Hepatocyte (in vitro differentiated cells): ENCODE data around the gene PWWP3B. TPM values are rescaled to one million over a fixed set of nuclear protein-coding genes. Genes with fewer than 3 reads are reported as not detected.

ENCODE experiments used
- DNase-seq: peaks from one replicate; pipeline ENCODE4 v3.0.0-alpha.2; 2016; ENCODE audit warnings: low spot score
- H2AFZ ChIP-seq: fragments of 200-600 bp; sonication (generic); 2 replicates; pipeline ENCODE4 v1.6.0; 2016; ENCODE audit warnings: antibody characterized with exemption, mild to moderate bottlenecking
- H3K27ac ChIP-seq: fragments of 200-600 bp; sonication (generic); 2 replicates; pipeline ENCODE4 v1.5.1; 2016; ENCODE audit warnings: mild to moderate bottlenecking
- H3K27me3 ChIP-seq: fragments of 200-600 bp; sonication (generic); 2 replicates; pipeline ENCODE4 v1.6.1; 2016
- H3K36me3 ChIP-seq: fragments of 200-600 bp; sonication (generic); replicated peaks from 2 replicates; pipeline ENCODE4 v1.5.1; 2016; ENCODE audit warnings: low read depth; ENCODE audit not compliant: insufficient read depth
- H3K4me1 ChIP-seq: fragments of 200-600 bp; sonication (generic); 2 replicates; pipeline ENCODE4 v1.5.1; 2016; ENCODE audit warnings: mild to moderate bottlenecking, moderate library complexity; ENCODE audit not compliant: insufficient read depth
- H3K4me2 ChIP-seq: fragments of 200-600 bp; sonication (generic); 2 replicates; pipeline ENCODE4 v1.6.0; 2016
- H3K4me3 ChIP-seq: fragments of 200-600 bp; sonication (generic); 2 replicates; pipeline ENCODE4 v1.5.1; 2016; ENCODE audit warnings: mild to moderate bottlenecking
- H3K79me2 ChIP-seq: fragments of 200-600 bp; sonication (generic); 2 replicates; pipeline ENCODE4 v1.6.0; 2017; ENCODE audit warnings: mild to moderate bottlenecking
- H3K9me2 ChIP-seq: fragments of 200-600 bp; sonication (generic); replicated peaks from 2 replicates; pipeline ENCODE4 v1.6.0; 2017; ENCODE audit warnings: mild to moderate bottlenecking; ENCODE audit not compliant: insufficient read depth
- H3K9me3 ChIP-seq: fragments of 200-600 bp; sonication (generic); 2 replicates; pipeline ENCODE4 v1.5.1; 2016; ENCODE audit warnings: low read depth, mild to moderate bottlenecking
- H4K20me1 ChIP-seq: fragments of 200-600 bp; sonication (generic); 2 replicates; pipeline ENCODE4 v1.6.0; 2016; ENCODE audit warnings: mild to moderate bottlenecking; ENCODE audit not compliant: insufficient read depth, poor library complexity, severe bottlenecking
- EZH2 ChIP-seq: fragments of 200-600 bp; sonication (generic); IDR thresholded peaks from 2 replicates; pipeline ENCODE4 v1.6.1; 2016; ENCODE audit warnings: antibody characterized with exemption, mild to moderate bottlenecking, borderline replicate concordance
- EZH2phosphoT487 ChIP-seq: fragments of 200-600 bp; sonication (generic); IDR thresholded peaks from one replicate; pipeline ENCODE4 v1.6.1; 2018; ENCODE audit warnings: antibody characterized with exemption, mild to moderate bottlenecking, low read depth, moderate library complexity; ENCODE audit not compliant: unreplicated experiment, severe bottlenecking
- WGBS: methylation state at CpG from one replicate; pipeline ENCODE4 v1.1.6; 2016; ENCODE audit warnings: low lambda C conversion rate; ENCODE audit errors: missing lambda C conversion rate; 5-methylcytosine and 5-hydroxymethylcytosine counted together
- polyA plus RNA-seq: library from polyadenylated mRNA; unstranded; fragments of >200 nt; fragmentation: Nextera tagmentation; extraction: Ambion mirVana; gene quantifications from 2 replicates; pipeline ENCODE4 v1.2.1, GENCODE V29; 2016
- total RNA-seq: library from RNA; depleted of rRNA; stranded (reverse); fragments of >200 nt; gene quantifications from 2 replicates; pipeline ENCODE4 v1.2.3, GENCODE V29; 2014
- TF ChIP-seq, protein P1 (sequence below): fragments of 200-600 bp; sonication (generic); IDR thresholded peaks from 2 replicates; pipeline ENCODE4 v1.5.1; 2016; ENCODE audit warnings: antibody characterized with exemption, mild to moderate bottlenecking; ENCODE audit not compliant: poor library complexity

The PWWP3B gene
- total and polyA plus RNA-seq, 2 experiments from 2014 or later: 15.3 to 34.9 TPM

DNA sequence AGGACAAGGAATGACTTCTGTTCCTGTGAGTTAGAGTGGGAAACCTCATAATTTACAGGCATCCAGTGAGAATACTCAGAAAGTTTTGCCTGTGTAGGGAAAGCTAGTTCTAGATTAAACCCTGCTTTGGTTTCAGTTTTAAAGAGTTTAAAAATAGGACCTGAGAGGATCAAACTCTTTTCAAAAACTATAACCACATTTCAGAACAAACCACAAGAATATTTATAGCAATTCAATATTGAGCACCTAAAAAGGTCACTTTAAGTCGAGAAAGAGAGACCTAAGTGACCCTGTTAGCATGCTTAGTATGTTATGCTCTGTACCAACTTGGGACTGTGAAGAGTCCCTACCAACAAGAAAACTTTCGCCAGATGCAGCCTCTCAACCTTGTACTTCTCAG is 17.4 kb upstream of the PWWP3B start:
- TF ChIP-seq EZH2 (no peak), EZH2phosphoT487 (no peak)
- TF ChIP-seq, protein P1, sequence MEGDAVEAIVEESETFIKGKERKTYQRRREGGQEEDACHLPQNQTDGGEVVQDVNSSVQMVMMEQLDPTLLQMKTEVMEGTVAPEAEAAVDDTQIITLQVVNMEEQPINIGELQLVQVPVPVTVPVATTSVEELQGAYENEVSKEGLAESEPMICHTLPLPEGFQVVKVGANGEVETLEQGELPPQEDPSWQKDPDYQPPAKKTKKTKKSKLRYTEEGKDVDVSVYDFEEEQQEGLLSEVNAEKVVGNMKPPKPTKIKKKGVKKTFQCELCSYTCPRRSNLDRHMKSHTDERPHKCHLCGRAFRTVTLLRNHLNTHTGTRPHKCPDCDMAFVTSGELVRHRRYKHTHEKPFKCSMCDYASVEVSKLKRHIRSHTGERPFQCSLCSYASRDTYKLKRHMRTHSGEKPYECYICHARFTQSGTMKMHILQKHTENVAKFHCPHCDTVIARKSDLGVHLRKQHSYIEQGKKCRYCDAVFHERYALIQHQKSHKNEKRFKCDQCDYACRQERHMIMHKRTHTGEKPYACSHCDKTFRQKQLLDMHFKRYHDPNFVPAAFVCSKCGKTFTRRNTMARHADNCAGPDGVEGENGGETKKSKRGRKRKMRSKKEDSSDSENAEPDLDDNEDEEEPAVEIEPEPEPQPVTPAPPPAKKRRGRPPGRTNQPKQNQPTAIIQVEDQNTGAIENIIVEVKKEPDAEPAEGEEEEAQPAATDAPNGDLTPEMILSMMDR: no peak
- H3K4me3 ChIP-seq: no peak overlapping the region
- WGBS: 54% methylated on average over 2 of the region's 2 CpGs
- H3K79me2 ChIP-seq: no peaks in the 10 kb centered on the region
- no peaks in the 10 kb centered on the region for H4K20me1 ChIP-seq
- H3K27me3 ChIP-seq: no peaks in the 10 kb centered on the region
- no peak overlapping the region for H3K4me2 ChIP-seq
- H3K27ac ChIP-seq: no peak overlapping the region
- no peaks in the 10 kb centered on the region for H3K9me2 ChIP-seq
- H3K36me3 ChIP-seq: no peaks in the 10 kb centered on the region
- H3K9me3 ChIP-seq: no peaks in the 10 kb centered on the region
- no peaks in the 10 kb centered on the region for H3K4me1 ChIP-seq
- DNase-seq: no peak
- no peak overlapping the region for H2AFZ ChIP-seq

DNA sequence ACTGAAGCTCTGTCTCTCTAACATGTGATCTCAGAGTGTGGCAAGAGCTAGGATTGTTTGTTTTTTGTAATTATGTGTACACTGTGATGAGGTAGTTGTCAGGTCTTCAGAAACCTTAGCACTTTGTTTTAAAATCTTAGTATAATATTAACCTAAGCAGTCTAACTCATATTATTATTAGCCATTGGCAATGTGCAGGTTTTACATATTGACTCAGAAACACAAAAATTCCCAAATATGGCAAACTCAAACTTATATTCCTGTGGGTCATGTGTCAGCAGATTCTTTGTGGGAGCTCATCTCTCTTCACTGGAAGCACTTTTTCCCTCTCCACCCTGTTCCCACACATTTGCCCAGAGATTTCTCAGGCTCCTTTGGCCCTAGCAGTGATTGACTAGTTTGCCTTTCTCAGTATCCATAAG is 8.2 kb upstream of the PWWP3B start:
- Histone ChIP-seq H3K4me3 (no peak overlapping the region), H3K79me2 (no peaks in the 10 kb centered on the region), H2AFZ (no peak overlapping the region), H3K4me2 (no peak overlapping the region), H3K9me3 (no peaks in the 10 kb centered on the region), H4K20me1 (no peaks in the 10 kb centered on the region), H3K4me1 (no peaks in the 10 kb centered on the region), H3K27me3 (no peaks in the 10 kb centered on the region), H3K9me2 (no peaks in the 10 kb centered on the region), H3K36me3 (no peaks in the 10 kb centered on the region), H3K27ac (peak overlapping the region; percentile 76)
- TF ChIP-seq, protein P1: no peak
- TF ChIP-seq EZH2phosphoT487 (no peak), EZH2 (no peak)
- no peak for DNase-seq

DNA sequence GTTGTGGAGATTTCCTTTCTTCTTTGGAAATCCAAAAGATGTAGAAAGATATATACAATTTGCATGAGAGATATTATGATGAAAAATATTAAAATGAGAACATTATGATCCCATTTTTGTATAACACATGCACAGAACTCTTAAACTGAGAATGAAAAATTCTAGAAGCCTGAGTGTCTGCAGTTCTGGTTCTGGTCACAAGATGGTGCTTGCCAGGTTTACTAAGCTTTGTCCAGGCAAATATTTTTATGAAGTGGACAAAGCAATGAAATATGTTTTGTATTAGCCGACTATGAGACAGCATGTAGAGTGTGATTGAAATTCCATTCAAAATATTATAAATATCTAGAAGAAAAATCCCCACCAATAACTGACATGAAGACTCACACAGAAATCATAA is 2.2 kb downstream of the PWWP3B start:
- H3K9me2 ChIP-seq: no peaks in the 10 kb centered on the region
- WGBS: 47% methylated on average over 1 of the region's 1 CpG
- no peaks in the 10 kb centered on the region for H3K27me3 ChIP-seq
- no peaks in the 10 kb centered on the region for H3K4me1 ChIP-seq
- H2AFZ ChIP-seq: no peak overlapping the region
- H3K9me3 ChIP-seq: no peaks in the 10 kb centered on the region
- peak; percentile 21 for DNase-seq
- H3K36me3 ChIP-seq: no peaks in the 10 kb centered on the region
- peak overlapping the region; percentile 67 for H3K4me2 ChIP-seq
- peaks cover 3% of the 10 kb centered on the region for H3K79me2 ChIP-seq
- no peak overlapping the region for H3K4me3 ChIP-seq
- no peaks in the 10 kb centered on the region for H4K20me1 ChIP-seq
- H3K27ac ChIP-seq: no peak overlapping the region
- TF ChIP-seq, protein P1: peak; percentile 49
- TF ChIP-seq EZH2phosphoT487: no peak
- no peak for TF ChIP-seq EZH2

DNA sequence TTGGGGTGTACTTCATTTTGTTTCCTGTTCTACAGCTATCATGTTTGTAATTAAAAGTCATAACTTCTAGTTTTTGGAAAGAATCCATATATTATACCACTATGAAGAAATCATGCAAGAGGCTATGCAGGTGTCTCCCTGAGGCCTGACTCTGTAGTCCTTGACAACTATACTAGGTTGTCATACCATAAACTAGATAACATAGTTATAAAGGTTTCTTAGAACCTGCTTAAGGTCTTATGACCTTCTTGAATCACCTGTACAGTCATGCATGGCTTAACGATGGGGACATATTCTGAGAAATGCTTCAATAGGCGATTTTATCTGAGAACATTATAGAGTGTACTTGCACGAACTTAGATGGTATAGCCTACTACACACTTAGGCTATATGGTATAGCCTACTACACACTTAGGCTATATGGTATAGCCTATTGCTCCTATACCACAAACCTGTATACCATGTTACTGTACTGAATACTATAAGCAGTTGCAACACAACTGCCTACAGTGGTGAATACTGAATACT is 3.3 kb downstream of the PWWP3B start:
- no peak overlapping the region for H2AFZ ChIP-seq
- no peaks in the 10 kb centered on the region for H3K9me2 ChIP-seq
- no peak for DNase-seq
- H3K27me3 ChIP-seq: no peaks in the 10 kb centered on the region
- 69% methylated on average over 3 of the region's 3 CpGs for WGBS
- peaks cover 3% of the 10 kb centered on the region for H3K79me2 ChIP-seq
- TF ChIP-seq, protein P1: no peak
- TF ChIP-seq EZH2phosphoT487 (no peak), EZH2 (no peak)
- no peaks in the 10 kb centered on the region for H3K4me1 ChIP-seq
- no peaks in the 10 kb centered on the region for H4K20me1 ChIP-seq
- no peaks in the 10 kb centered on the region for H3K36me3 ChIP-seq
- no peaks in the 10 kb centered on the region for H3K9me3 ChIP-seq
- H3K4me2 ChIP-seq: no peak overlapping the region
- no peak overlapping the region for H3K4me3 ChIP-seq
- H3K27ac ChIP-seq: peak overlapping the region; percentile 38
